Measurements from ENCODE around the gene CUEDC2. TPM values are rescaled to one million over a fixed set of nuclear protein-coding genes. Genes with fewer than 3 reads are reported as not detected.

Gene CUEDC2, protein sequence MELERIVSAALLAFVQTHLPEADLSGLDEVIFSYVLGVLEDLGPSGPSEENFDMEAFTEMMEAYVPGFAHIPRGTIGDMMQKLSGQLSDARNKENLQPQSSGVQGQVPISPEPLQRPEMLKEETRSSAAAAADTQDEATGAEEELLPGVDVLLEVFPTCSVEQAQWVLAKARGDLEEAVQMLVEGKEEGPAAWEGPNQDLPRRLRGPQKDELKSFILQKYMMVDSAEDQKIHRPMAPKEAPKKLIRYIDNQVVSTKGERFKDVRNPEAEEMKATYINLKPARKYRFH
- 64.2 and 67.6 TPM in 2 replicates for total RNA-seq

DNA sequence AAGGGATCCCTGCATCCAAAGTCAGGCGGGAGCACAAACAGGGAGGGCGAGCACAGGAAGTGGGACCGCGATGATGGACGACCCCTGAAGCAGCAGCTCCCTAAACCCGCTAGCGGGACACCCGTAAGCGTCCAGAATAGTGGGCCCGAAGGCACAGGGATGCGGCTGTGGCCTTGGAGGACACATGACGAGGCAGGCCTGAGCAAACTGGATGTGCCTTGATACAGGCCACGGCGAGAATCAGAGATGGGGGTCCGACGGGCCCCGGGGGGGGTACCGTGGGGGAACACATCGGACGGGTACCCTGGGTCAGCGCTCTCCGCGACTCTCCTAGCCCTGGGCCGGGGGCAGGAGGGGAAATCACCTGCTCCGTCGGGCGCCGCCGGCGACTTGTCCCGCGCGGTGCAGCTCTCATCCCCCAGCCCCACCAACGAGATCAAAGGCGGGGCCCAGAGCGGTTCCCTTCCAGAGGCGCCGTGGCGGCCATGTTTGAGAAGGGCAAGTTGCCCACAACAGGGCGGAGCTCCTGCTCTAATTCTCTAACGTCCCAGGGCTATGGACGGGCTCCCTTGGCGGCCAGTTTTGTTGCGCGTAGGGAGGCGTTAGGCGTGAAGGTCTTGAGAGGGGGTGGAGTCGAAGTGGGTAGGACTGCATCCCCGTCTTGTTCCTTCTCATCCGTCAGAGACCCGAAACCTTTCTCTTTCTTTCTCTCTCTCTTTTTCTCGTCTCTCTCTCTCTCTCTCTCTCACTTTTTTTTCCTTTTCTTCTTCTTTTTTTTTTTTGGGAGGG lies at the start of gene CUEDC2:
Gene CUEDC2 (minus strand): TSS at position 413 of the 789 bp plus-strand sequence. CDS start 7,386 bp downstream, outside the sequence.
- intact Hi-C loops (cut with micrococcal nuclease), result loop anchor here (1.0 to 10.0 kb wide), 5 partner anchors 11 to 212 kb away; partner anchors contain the start of genes ACTR1A and TRIM8
- H3K9me3 Mint-ChIP-seq, result no peaks in the 10 kb centered on the region
- peaks cover 48% of the 10 kb centered on the region for H3K4me1 Mint-ChIP-seq
- H3K27me3 Mint-ChIP-seq, result no peaks in the 10 kb centered on the region
- peak within 1 kb of the TSS; percentile 85 for H3K4me3 Mint-ChIP-seq
- DNase-seq, result peak; percentile 100
- peak within 1 kb of the TSS; percentile 81 for H3K27ac Mint-ChIP-seq
- peaks cover 12% of the 10 kb centered on the region for H3K36me3 Mint-ChIP-seq (ENCODE audit: low read depth)

DNA sequence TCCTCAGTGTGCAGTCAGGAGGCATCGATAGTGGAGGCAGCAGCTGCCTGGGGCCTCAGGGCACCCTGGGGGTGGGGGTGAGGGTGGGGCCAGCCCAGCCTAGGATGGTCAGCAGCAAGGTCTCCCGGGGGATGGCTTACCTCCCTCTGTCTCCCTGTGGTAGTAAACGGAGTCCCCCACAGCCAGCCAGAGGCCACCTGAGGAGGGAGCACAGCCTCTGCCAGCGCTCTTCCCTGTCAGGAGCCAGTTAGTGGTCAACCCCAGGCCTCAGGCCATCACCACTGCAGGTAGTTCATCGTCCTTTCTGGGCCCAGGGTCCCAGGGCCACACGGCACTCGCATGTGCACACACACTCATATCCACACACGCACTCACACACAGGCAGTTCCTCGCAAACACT lies 48.0 kb upstream of the CUEDC2 start:
- no peak overlapping the region for H3K27ac Mint-ChIP-seq
- no peaks in the 10 kb centered on the region for H3K27me3 Mint-ChIP-seq
- DNase-seq, result no peak
- no peaks in the 10 kb centered on the region for H3K9me3 Mint-ChIP-seq
- no peak overlapping the region for H3K4me3 Mint-ChIP-seq
- peaks cover 7% of the 10 kb centered on the region for H3K4me1 Mint-ChIP-seq
- peaks cover 35% of the 10 kb centered on the region for H3K36me3 Mint-ChIP-seq (ENCODE audit: low read depth)
- intact Hi-C loops (cut with micrococcal nuclease), result no loop called here

DNA sequence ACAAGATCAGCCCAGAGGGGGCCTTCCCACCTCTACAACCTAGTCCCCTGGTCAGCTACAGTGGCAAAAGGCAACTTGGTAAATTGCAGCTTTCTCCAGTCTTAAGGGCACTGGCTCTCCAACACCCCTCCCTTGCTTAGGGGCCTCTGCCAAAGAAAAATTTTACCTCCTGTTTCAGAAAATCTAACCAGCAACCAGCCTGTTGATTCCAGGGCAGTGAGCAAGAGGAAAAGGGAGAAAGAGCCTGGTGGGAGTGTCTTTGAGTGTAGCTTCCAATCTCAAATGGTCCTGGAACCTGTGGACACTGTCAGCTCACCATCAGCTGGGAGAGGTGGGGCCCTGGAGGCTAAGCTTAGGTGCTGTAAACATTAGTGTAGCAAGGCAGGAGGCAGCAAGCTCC lies 47.3 kb upstream of the CUEDC2 start:
- H3K9me3 Mint-ChIP-seq, result no peaks in the 10 kb centered on the region
- no peak overlapping the region for H3K4me3 Mint-ChIP-seq
- DNase-seq, result no peak
- H3K4me1 Mint-ChIP-seq, result peaks cover 11% of the 10 kb centered on the region
- no peaks in the 10 kb centered on the region for H3K27me3 Mint-ChIP-seq
- H3K27ac Mint-ChIP-seq, result no peak overlapping the region
- intact Hi-C loops (cut with micrococcal nuclease), result loop anchor here (1.0 to 5.0 kb wide), 5 partner anchors 45 to 312 kb away; no protein-coding TSS in a partner anchor
- H3K36me3 Mint-ChIP-seq (ENCODE audit: low read depth), result peaks cover 35% of the 10 kb centered on the region

DNA sequence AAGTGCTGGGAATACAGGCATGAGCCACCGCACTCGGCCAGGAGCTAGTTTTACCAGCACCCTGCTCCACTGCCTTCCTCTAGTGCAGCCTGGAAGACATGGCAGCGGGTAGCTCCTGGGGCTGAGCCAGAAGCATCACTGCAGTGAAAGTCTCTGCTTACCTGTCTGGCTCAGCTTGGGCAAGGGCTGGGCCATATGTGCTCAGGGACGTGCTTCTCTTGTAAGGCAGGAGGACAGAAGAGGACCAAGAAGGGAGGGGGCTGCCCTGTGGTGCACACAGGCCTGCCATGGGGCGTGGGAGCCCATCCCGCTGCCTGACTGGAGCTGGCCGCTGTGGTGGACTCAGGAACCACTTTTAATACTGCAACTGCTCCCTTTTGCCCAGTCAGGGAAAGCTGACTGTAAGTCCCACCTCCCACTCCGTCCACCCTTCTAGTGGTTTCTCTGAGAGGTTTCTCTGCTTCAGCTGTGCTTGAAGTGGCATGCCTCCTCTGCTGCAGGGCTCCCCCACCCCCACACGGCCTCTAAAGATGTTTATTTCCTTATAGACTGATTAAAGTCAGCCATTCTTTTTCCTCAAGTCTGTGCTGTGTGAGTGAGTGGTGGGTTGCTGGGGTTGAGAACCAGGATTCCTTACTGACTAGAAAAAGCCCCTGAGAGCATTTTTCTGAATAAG lies 44.2 kb upstream of the CUEDC2 start:
- Mint-ChIP-seq H3K27ac (peak overlapping the region; percentile 70), H3K4me3 (no peak overlapping the region), H3K36me3 (ENCODE audit: low read depth) (peaks cover 26% of the 10 kb centered on the region), H3K9me3 (no peaks in the 10 kb centered on the region), H3K4me1 (peaks cover 22% of the 10 kb centered on the region), H3K27me3 (no peaks in the 10 kb centered on the region)
- intact Hi-C loops (cut with micrococcal nuclease), result loop anchor here (5.0 kb wide), 1 partner anchor 309 kb away; no protein-coding TSS in a partner anchor
- DNase-seq, result no peak

DNA sequence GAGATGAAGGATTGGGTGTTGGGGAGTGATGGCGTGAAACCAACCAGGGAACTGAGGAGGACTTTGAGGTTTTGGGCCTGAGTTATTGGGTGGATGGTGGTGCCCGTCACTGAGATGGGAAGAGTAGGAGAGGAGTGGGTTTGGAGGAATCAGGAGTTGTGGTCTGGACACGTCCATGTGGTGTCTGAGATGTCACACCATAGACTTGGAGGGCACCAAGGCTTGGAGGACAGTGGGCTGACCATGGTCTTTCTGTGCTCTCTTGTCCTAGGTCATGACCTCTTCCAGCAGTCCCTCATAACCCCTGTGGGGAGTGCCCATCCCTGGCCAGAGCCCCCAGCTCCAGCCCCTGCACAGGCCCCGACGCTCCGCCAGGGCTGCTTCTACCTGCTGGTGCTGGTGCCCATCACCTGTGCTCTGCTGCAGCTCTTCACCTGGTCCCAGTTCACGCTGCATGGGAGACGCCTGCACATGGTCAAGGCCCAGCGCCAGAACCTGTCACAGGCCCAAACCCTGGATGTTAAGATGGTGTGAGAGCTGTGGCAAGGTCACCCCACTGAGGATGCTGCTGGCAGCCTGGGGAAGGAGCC lies 43.2 kb upstream of the CUEDC2 start:
- DNase-seq, result no peak
- Mint-ChIP-seq H3K9me3 (no peaks in the 10 kb centered on the region), H3K27ac (peak overlapping the region; percentile 29), H3K27me3 (no peaks in the 10 kb centered on the region), H3K4me1 (peaks cover 22% of the 10 kb centered on the region), H3K36me3 (ENCODE audit: low read depth) (peaks cover 18% of the 10 kb centered on the region), H3K4me3 (no peak overlapping the region)
- intact Hi-C loops (cut with micrococcal nuclease), result loop anchor here (5.0 kb wide), 1 partner anchor 308 kb away; no protein-coding TSS in a partner anchor

DNA sequence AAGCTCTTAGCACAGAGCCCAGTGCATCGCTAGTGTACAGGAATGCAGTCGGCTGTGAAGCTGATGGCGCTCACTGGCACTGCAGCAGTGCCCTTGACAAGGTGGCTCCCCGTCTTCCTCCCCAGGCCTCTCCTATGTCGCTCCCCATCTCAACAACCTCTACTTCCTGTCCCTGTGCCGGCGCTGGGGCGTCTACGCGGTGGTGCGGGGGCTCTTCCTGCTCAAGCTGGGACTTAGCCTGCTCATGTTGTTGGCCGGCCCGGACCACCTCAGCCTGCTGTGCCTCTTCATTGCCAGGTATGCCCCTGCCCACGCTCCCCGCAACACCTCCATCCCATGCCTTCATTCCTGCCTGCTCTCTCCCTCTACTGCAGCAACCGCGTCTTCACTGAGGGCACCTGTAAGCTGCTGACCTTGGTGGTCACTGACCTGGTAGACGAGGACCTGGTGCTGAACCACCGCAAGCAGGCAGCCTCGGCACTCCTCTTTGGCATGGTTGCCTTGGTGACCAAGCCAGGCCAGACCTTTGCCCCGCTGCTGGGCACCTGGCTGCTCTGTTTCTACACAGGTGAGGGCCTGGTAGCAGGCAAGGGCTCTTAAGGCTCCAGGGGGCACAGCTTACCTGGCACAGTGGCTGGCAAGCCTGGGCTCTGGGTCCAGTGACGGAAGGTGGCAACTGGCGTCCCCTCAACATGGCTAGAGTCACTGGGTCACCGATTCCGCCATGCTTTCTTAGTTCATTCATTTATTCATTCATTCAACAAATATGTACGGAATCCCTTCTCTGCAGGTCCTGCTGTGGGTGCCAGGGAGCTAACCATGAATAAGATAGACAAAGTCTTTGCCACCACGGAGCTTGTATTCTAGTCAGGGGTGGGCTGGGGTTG lies 41.3 kb upstream of the CUEDC2 start:
- Mint-ChIP-seq H3K4me1 (peaks cover 22% of the 10 kb centered on the region), H3K9me3 (no peaks in the 10 kb centered on the region), H3K36me3 (ENCODE audit: low read depth) (peaks cover 19% of the 10 kb centered on the region), H3K27me3 (no peaks in the 10 kb centered on the region), H3K4me3 (no peak overlapping the region), H3K27ac (peak overlapping the region; percentile 2)
- intact Hi-C loops (cut with micrococcal nuclease), result no loop called here
- DNase-seq, result peak; percentile 70

DNA sequence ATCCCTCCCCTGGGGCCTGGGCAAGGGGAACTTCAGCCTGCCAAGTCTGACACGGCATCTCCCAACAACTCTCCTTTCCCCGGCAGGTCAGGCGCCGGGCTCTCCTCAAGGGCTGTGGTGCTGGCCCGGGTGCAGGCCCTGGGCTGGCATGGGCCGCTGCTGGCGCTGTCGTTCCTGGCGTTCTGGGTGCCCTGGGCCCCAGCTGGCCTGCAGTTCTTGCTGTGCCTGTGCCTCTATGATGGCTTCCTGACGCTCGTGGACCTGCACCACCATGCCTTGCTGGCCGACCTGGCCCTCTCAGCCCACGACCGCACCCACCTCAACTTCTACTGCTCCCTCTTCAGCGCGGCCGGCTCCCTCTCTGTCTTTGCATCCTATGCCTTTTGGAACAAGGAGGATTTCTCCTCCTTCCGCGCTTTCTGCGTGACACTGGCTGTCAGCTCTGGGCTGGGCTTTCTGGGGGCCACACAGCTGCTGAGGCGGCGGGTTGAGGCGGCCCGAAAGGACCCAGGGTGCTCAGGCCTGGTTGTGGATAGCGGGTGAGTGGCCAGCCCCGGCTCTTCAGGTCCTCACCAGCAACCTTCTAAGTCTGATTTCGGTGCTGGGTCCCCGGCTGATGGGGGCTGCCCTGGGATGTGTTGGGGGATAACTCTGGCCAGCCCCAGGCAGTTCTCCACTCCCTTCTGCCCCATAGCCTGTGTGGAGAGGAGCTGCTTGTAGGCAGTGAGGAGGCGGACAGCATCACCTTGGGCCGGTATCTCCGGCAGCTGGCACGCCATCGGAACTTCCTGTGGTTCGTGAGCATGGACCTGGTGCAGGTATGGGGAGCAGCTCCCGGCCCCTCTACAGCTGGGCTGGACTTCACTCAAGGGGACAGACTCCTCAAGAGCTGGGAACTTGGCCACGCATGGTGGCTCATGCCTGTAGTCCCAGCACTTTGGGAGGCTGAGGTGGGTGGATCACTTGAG lies 38.5 kb upstream of the CUEDC2 start:
- Mint-ChIP-seq H3K4me3 (no peak overlapping the region), H3K36me3 (ENCODE audit: low read depth) (peaks cover 15% of the 10 kb centered on the region), H3K27ac (no peak overlapping the region), H3K9me3 (no peaks in the 10 kb centered on the region), H3K4me1 (peaks cover 20% of the 10 kb centered on the region), H3K27me3 (no peaks in the 10 kb centered on the region)
- intact Hi-C loops (cut with micrococcal nuclease), result no loop called here
- no peak for DNase-seq

DNA sequence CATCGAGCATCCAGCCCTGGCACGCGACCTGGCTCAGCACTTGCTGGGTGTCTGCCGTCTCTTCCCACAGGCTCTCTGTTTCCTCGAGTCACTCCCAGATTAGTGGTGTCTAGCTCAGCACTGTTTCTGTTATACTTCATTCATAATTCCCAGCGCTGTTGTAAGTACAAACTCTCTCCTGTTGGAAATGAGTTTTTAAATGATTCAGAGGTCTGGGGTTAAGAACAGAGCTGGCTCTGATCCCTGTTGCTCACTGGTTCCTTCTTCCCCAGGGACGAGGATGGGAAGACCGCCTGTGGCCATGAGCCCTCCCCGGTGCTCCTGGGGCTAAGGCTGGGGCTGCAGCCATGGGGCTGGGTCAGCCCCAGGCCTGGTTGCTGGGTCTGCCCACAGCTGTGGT lies 36.3 kb upstream of the CUEDC2 start:
- H3K4me3 Mint-ChIP-seq, result no peak overlapping the region
- no peak for DNase-seq
- H3K9me3 Mint-ChIP-seq, result no peaks in the 10 kb centered on the region
- H3K36me3 Mint-ChIP-seq (ENCODE audit: low read depth), result peaks cover 7% of the 10 kb centered on the region
- H3K4me1 Mint-ChIP-seq, result peaks cover 17% of the 10 kb centered on the region
- intact Hi-C loops (cut with micrococcal nuclease), result no loop called here
- H3K27ac Mint-ChIP-seq, result no peak overlapping the region
- no peaks in the 10 kb centered on the region for H3K27me3 Mint-ChIP-seq

DNA sequence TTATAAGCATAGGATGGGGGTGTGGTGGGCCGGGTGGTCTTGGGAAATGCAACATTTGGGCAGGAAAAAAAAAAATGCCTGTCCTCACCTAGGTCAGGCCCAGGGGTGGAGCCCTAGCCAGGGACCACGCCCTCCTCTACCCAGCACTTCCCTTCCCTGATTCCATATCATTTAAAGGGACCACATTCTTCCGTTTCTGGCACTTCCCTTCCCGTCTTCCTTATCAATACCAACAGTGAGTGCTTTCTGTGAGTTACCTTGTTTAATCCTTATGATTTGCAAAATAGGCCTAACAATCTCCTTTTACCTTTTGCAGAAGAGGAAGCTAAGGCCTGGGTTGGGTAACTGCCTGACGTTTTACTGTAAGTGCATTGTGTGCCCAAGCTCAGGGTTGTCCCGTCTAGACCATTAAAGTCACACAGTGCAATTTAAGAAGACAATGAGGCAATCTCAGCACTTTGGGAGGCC lies 35.6 kb upstream of the CUEDC2 start:
- no peak overlapping the region for H3K27ac Mint-ChIP-seq
- no peaks in the 10 kb centered on the region for H3K27me3 Mint-ChIP-seq
- peaks cover 7% of the 10 kb centered on the region for H3K36me3 Mint-ChIP-seq (ENCODE audit: low read depth)
- intact Hi-C loops (cut with micrococcal nuclease), result no loop called here
- no peaks in the 10 kb centered on the region for H3K9me3 Mint-ChIP-seq
- peaks cover 13% of the 10 kb centered on the region for H3K4me1 Mint-ChIP-seq
- DNase-seq, result no peak
- no peak overlapping the region for H3K4me3 Mint-ChIP-seq

DNA sequence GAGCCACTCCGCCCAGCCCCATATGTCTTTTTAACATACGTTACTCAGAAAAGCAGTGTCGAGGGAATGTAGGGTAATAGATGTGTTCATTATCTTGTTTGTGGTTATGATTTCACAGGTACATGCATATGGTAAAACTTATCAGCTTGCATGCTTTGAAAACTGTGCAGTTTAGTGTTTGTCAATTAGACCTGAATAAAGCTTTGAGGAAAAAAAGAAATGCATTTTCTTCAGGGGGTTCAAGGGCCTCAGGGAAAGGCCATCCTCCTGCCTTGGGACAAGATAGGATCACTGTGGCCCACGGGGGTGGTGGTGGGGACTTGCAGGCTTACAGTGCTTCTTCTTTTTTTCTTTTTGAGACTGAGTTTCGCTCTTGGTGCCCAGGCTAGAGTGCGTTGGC lies 34.9 kb upstream of the CUEDC2 start:
- Mint-ChIP-seq H3K4me1 (peaks cover 17% of the 10 kb centered on the region), H3K4me3 (no peak overlapping the region), H3K36me3 (ENCODE audit: low read depth) (peaks cover 6% of the 10 kb centered on the region), H3K27ac (no peak overlapping the region), H3K27me3 (peaks cover 5% of the 10 kb centered on the region), H3K9me3 (no peaks in the 10 kb centered on the region)
- DNase-seq, result no peak
- intact Hi-C loops (cut with micrococcal nuclease), result no loop called here

DNA sequence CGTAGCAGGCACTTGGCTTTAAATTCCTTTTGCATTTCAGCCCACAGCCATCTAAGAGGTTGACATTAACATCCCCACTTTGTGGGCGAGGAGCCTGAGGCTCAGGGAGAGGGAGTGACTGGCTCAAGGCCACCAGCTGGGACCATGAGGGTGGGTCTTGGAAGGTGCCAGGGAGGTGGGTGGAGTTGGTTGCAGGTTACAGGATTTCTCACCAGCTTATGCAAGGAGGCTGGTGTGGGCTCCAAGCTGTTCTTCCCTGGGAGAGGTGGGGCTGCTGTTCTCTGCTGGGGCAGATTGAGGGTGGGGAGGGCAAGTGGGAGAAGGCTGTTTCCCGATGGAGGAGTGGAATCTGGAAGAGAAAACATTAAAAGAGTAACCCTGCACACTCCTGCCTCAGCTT lies 33.1 kb upstream of the CUEDC2 start:
- Mint-ChIP-seq H3K27me3 (peaks cover 6% of the 10 kb centered on the region), H3K9me3 (no peaks in the 10 kb centered on the region), H3K36me3 (ENCODE audit: low read depth) (peaks cover 6% of the 10 kb centered on the region), H3K4me1 (peaks cover 33% of the 10 kb centered on the region), H3K27ac (no peak overlapping the region), H3K4me3 (no peak overlapping the region)
- intact Hi-C loops (cut with micrococcal nuclease), result no loop called here
- no peak for DNase-seq

DNA sequence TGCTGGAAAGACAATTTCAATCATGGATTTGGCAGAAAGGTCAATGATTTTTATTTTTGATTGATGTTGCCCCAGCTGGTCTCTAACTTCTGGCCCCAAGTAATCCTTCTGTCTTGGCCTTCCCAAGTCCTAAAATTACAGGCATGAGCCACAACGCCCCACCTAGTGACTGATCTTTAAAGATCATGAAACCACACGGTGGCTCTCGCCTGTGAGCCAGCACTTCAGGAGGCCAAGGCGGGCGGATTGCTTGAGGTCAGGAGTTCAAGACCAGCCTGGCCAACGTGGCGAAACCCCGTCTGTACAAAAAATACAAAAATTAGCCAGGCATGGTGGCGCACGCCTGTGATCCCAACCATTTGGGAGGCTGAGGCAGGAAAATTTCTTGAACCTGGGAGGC lies 31.6 kb upstream of the CUEDC2 start:
- no peak for DNase-seq
- Mint-ChIP-seq H3K27ac (no peak overlapping the region), H3K4me1 (peaks cover 29% of the 10 kb centered on the region), H3K9me3 (no peaks in the 10 kb centered on the region), H3K27me3 (peaks cover 6% of the 10 kb centered on the region), H3K36me3 (ENCODE audit: low read depth) (peaks cover 3% of the 10 kb centered on the region), H3K4me3 (no peak overlapping the region)
- intact Hi-C loops (cut with micrococcal nuclease), result no loop called here

Measured in activated CD4-positive, alpha-beta T cell treated with anti-CD3 and anti-CD28 coated beads, Interleukin-2, amount 10 ng/mL, durations not matched to agents 24 days and 14 days (primary cell).